HEK293 (cell line): Measurements from ENCODE around the gene CRTAP.

Experiments used
- TF ChIP-seq, protein P1 (sequence below): fragments of 450-650 bp; formaldehyde crosslinking; IDR thresholded peaks from 2 replicates; pipeline ENCODE4 v1.5.1; 2016; ENCODE audit warnings: missing biosample characterization, missing genetic modification characterization
- TF ChIP-seq, protein P2 (sequence below): fragments of 450-650 bp; formaldehyde crosslinking; IDR thresholded peaks from 2 replicates; pipeline ENCODE4 v1.5.1; 2016; ENCODE audit warnings: missing biosample characterization, missing genetic modification characterization, borderline replicate concordance

DNA sequence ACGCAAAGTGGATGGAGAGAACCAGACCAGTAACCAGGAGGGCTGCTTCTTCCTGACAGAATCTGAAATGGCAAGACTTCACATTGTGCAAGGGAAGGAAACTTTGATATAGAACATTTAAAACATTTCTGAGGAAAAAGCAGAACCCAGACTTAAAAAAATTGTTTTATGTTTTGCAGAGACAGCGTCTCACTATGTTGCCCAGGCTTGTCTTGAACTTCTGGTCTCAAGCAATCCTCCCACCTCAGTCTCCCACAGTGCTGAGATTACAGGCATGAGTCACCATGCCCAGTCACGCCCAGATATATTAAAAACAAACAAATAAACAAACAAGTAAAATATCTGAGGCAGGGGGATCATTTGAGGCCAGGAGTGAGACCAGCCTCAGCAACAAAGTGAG, 46.2 kb downstream of the CRTAP start:
- TF ChIP-seq, protein P1, sequence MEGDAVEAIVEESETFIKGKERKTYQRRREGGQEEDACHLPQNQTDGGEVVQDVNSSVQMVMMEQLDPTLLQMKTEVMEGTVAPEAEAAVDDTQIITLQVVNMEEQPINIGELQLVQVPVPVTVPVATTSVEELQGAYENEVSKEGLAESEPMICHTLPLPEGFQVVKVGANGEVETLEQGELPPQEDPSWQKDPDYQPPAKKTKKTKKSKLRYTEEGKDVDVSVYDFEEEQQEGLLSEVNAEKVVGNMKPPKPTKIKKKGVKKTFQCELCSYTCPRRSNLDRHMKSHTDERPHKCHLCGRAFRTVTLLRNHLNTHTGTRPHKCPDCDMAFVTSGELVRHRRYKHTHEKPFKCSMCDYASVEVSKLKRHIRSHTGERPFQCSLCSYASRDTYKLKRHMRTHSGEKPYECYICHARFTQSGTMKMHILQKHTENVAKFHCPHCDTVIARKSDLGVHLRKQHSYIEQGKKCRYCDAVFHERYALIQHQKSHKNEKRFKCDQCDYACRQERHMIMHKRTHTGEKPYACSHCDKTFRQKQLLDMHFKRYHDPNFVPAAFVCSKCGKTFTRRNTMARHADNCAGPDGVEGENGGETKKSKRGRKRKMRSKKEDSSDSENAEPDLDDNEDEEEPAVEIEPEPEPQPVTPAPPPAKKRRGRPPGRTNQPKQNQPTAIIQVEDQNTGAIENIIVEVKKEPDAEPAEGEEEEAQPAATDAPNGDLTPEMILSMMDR (tag by site-specific recombination): no peak
- TF ChIP-seq, protein P2, sequence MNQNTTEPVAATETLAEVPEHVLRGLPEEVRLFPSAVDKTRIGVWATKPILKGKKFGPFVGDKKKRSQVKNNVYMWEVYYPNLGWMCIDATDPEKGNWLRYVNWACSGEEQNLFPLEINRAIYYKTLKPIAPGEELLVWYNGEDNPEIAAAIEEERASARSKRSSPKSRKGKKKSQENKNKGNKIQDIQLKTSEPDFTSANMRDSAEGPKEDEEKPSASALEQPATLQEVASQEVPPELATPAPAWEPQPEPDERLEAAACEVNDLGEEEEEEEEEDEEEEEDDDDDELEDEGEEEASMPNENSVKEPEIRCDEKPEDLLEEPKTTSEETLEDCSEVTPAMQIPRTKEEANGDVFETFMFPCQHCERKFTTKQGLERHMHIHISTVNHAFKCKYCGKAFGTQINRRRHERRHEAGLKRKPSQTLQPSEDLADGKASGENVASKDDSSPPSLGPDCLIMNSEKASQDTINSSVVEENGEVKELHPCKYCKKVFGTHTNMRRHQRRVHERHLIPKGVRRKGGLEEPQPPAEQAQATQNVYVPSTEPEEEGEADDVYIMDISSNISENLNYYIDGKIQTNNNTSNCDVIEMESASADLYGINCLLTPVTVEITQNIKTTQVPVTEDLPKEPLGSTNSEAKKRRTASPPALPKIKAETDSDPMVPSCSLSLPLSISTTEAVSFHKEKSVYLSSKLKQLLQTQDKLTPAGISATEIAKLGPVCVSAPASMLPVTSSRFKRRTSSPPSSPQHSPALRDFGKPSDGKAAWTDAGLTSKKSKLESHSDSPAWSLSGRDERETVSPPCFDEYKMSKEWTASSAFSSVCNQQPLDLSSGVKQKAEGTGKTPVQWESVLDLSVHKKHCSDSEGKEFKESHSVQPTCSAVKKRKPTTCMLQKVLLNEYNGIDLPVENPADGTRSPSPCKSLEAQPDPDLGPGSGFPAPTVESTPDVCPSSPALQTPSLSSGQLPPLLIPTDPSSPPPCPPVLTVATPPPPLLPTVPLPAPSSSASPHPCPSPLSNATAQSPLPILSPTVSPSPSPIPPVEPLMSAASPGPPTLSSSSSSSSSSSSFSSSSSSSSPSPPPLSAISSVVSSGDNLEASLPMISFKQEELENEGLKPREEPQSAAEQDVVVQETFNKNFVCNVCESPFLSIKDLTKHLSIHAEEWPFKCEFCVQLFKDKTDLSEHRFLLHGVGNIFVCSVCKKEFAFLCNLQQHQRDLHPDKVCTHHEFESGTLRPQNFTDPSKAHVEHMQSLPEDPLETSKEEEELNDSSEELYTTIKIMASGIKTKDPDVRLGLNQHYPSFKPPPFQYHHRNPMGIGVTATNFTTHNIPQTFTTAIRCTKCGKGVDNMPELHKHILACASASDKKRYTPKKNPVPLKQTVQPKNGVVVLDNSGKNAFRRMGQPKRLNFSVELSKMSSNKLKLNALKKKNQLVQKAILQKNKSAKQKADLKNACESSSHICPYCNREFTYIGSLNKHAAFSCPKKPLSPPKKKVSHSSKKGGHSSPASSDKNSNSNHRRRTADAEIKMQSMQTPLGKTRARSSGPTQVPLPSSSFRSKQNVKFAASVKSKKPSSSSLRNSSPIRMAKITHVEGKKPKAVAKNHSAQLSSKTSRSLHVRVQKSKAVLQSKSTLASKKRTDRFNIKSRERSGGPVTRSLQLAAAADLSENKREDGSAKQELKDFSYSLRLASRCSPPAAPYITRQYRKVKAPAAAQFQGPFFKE (tag by site-specific recombination): no peak
